GM21526 (cell line): ENCODE data around the gene CAMK2D.
"Not testable (repeated sequence)": the region's sequence is repeated elsewhere in the genome, so short reads cannot be mapped to it uniquely, and the experiment has no call there.

Source experiments
- ATAC-seq: cut with Tn5 transposase; IDR thresholded peaks from one replicate; pipeline ENCODE4 v1.9.1; 2021; ENCODE audit warnings: moderate library complexity; ENCODE audit not compliant: unreplicated experiment, low FRiP score

The CAMK2D gene

DNA sequence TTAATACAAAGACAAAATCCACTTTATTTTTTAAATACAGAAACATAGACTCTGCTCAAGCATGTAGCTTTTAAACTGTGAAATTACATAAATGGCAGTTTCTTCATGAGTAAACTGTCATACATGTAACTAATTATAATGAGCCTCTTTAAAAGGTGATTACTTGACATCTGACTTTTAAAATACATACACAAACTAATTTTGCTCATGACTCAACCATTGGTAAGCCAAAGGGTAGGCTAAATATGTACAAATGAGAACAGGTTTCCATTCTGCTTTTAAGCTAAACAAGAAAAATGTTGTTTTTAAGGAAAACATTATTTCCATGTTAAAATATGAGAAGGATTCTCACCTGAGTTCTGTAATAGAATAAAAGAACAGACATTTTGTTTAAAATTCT, 27.9 kb downstream of the CAMK2D start:
- ATAC-seq, result no peak

GRCh38 chr4:113732967-113733527, 28.5 kb downstream of the CAMK2D start:
- ATAC-seq, result no peak

DNA sequence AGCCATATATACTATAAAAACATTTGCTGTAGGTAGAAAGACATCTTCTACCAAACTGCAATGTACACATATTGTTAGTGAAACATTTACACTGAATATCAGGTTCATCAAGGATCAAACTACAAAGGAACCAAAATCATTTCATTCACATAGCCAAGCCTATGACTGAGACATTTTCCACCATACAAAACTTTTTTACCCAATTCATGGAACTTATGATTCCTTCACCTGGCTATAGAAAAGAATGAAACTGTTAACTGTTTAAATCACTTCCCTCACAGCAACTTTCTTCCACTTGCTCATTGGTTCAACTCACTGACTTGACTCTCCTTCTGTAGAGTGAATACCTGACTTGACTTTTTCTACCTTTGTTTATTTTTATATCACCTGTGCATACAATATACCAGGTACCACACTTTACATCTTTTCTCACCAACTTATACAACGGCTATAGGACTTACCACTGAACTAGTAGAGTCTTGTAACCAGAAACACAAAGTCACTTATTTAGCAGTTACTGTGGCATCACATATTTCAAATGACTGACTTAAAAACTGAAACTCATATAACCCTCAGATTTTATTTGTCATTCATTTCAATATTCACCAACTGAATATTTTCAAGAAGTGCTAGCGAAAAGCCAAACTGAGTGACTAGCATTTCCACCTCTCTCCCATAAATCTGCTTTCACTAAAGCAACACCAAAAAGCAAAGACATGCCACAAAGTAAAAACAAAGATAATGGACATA, 30.9 kb downstream of the CAMK2D start:
- ATAC-seq, result no peak

DNA sequence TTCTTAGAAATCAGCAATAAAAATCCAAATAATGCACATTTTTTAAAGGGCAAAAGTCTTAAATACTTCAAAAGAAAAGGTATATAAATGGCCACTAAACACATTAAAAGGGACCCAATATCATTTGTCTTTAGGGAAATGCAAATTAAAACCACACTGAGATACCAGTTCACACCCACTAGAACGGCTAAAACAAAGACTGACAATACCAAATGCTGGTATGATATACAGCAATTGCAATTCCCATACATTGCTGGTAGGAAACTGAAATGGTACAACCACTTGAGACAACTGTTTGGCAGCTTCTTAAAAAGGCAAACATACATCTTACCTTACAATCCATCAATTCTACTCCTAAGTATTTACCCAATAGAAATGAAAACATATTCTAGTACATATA, 33.7 kb downstream of the CAMK2D start:
- ATAC-seq, result no peak

DNA sequence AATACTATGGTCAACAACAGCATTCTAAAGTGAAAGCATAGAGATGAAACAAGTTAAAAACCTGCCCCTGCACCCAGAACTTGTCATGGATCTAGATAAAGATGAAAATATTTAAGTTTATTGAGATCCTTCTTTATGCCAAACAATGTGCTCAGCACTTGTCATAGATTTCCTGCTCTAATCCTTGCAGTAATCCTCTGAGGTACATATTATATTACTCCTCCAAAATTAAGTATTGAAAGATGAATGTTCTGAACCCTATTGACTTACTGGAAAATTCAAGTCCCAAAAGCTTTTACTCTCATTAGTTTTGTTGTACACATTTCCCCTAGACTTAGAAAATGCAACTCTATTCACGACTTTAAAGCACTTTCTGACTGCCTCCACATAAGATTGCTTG, 35.6 kb downstream of the CAMK2D start:
- ATAC-seq, result no peak

GRCh38 chr4:113718252-113718651, 43.3 kb downstream of the CAMK2D start:
- ATAC-seq, result no peak

GRCh38 chr4:113711883-113712662, 49.5 kb downstream of the CAMK2D start:
- no peak for ATAC-seq

GRCh38 chr4:113708250-113708649, 53.3 kb downstream of the CAMK2D start:
- peak; percentile 59 for ATAC-seq

DNA sequence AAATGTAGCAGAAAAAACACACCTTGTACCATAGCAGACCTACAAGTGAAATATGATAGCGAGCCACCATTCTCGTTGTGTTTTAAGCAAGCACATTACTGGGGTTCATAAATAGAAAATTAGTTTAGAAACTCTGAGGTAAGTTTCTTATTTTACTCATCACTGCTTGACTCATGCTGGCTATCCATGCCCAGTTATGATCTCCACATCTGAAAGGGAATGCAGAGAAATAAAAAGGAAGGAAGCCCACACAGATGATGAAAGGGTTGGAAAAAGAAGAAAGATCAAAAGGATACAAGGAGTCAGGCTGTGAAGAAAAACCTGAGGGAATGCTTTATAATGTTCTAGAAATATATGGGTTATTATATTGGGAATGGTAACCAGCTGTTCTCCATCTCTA, 54.5 kb downstream of the CAMK2D start:
- no peak for ATAC-seq

- ATAC-seq, result not testable (repeated sequence)
Observed at GRCh38 chr4:113705097-113705496, 56.4 kb downstream of the CAMK2D start.

DNA sequence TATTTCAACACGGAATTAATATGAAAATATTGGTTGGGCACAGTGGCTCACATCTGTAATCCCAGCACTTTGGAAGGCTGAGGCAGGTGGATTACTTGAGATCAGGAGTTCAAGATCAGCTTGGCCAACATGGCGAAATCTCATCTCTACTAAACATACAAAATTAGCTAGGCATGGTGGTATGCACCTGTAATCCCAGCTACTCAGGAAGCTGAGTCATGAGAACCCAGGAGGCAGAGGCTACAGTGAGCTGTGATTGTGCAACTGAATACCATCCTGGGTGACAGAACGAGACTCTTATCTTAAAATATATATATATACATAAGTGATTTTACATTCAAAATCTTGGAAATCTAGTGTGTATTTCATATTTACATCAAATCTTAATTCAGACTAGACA, 58.9 kb downstream of the CAMK2D start:
- ATAC-seq, result not testable (repeated sequence)

GRCh38 chr4:113701169-113701568, 60.4 kb downstream of the CAMK2D start:
- no peak for ATAC-seq

DNA sequence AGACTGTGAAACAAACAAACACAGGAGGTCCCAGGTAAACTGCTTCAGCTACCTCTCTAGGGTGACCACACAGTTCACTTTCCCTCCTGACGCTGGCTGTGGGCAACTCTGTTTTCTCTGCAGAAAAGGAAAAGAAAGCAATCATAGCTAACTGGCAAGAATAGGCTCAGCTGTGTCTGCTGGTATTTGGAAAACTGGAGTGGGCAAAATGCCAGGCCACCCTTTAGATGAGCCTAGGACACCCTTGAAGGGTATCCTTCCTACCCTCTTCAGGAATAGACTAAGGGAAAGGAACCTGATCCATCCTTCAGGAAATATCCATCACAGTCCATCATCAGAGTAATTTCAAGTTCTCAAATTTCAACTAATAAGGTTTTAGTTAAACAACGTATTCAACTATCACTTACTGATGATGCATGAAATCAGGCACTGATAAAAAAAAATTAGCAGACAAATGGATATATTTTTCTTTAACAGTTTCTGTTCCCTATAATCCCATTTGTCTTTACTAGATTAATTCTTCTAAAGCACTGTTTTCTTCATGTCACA, 60.9 kb downstream of the CAMK2D start:
- ATAC-seq, result no peak

- ATAC-seq, result no peak
Observed at GRCh38 chr4:113699772-113700171, 61.8 kb downstream of the CAMK2D start.

DNA sequence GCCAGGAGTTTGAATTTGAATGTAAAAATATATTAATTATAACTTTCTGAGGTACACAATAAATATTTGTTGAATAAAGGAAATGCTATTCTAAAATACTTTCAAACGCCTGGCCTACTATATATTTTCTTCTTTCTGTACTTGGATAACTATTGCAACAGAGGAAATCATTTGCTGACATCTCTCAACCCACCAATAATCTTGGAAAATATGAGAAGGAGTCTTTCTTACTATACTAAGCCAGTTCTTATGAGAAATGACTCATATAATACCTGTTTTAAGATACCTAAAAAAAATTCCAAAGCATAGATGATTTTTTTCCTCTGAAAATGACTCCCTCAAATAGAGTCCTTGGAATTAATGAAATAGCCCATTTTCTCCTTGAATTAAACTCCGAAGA, 64.1 kb downstream of the CAMK2D start:
- ATAC-seq, result no peak

DNA sequence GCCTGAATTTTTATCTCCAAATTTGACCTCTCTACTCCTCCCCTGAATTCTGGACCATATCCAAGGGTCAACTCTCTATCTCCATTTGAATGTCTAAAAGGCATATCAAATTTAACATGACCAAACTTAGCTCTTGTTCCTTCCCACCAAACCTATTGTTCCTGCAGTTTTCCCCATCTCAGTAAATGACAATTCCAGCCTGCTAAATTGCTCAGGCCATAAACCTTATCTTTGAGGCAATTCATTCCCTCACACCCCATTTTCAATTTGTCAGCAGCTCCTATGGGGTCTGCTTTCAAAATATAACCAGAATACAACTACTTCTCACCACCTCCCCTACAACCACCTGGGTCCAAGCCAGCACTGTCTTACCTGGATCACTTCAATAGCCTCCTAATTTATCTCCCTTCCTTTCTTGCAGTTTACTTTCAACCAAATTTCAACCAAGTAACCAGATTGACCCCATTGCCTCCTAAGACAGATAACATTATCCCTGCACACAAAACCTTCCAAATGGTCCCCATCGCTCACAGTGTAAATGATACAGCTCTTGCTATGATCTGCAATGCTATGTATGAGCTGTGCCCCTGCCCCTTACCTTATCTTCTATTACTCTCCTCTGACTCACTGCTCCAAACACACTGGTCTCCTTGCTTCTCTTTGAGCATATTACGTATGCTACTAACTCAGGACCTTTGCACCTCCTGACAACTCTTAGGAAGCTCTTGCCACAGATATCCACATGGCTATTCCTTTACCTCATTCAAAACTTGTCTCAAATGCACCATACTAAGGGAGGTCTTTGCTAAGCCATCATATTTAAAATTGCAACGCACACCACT, 66.0 kb downstream of the CAMK2D start:
- ATAC-seq, result no peak

- ATAC-seq, result no peak
Observed at GRCh38 chr4:113694008-113694407, 67.5 kb downstream of the CAMK2D start.

DNA sequence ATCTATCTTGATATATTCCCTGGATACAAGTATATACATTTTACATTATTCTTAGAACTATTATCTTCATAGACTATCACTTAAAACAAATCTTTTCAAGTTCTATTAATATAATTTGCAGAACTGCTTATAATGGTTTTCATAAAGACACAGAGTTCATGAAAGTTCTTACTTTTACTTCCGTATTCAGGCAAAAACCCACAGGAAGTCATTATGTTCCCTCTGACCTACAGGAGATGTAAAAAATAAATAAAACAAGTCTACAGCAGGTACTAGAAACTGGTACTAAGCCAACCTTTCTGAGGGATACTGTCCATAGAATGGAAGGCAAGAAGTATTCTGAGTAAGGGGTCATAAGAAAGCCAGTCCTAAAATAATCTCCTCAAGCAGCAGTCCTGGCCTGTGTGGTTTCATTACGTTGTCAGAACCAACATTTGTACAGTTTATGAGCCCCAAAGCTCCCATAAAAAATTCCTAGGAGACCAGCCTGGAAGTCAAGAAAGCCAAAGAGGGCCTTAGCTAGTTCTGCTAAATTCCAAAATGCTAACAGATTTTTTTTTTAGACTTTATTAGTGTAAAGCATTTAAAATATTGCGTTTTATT, 68.6 kb downstream of the CAMK2D start:
- peak; percentile 73 for ATAC-seq

DNA sequence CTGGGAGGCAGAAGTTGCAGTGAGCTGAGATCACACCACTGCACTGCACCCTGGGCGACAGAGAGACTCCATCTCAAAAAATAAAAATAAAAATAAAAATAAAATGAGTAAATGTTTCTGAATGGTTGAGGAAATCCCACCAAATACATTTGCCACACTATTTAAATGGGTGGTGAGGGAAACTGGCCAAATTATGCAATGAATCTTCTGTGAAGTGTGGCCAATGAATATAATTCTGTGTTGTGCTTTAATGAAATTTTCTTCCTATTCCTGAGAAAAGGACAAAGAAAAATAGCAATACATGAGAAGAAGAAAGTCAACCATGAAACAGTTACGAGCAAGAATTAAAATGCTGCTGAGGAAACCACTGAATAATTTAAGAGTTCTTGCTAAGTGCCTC, 69.9 kb downstream of the CAMK2D start:
- ATAC-seq, result no peak

- ATAC-seq, result no peak
Observed at GRCh38 chr4:113689394-113689793, 72.1 kb downstream of the CAMK2D start.
